OCI-LY7 (cell line): Measurements from ENCODE around the gene PDGFD. TPM values are rescaled to one million over a fixed set of nuclear protein-coding genes. Genes with fewer than 3 reads are reported as not detected.

ENCODE experiments used
- BruUV-seq: library from RNA; stranded (reverse); fragments of 400-500 nt; replicated peaks from 2 replicates; lab custom pipeline; 2021; lab: Mats Ljungman, UMichigan
- CTCF ChIA-PET: fragments of 300-600 bp; sonication (Branson Sonifier 250); formaldehyde crosslinking; loops from one replicate; lab custom pipeline; 2022; ENCODE audit warnings: antibody characterized with exemption; ENCODE audit not compliant: unreplicated experiment; lab: Charles Lee
- POLR2A ChIA-PET: fragments of 300-600 bp; sonication (Branson Sonifier 250); formaldehyde crosslinking; loops from one replicate; lab custom pipeline; 2022; ENCODE audit warnings: antibody characterized with exemption; lab: Charles Lee
- DNase-seq: peaks from one replicate; pipeline ENCODE4 v3.0.0-alpha.2; 2015; ENCODE audit warnings: low spot score
- H2AFZ ChIP-seq: fragments of 200-600 bp; sonication (generic), shearing (Covaris generic); 2 replicates; pipeline ENCODE4 v1.6.1; 2014; ENCODE audit warnings: mild to moderate bottlenecking, antibody characterized with exemption, low read length, moderate library complexity
- H3K27ac ChIP-seq: fragments of 200-600 bp; sonication (generic); 2 replicates; pipeline ENCODE4 v1.5.1; 2014; ENCODE audit warnings: mixed run types, low read depth, mild to moderate bottlenecking, moderate library complexity, low read length, inconsistent platforms; ENCODE audit not compliant: poor library complexity, severe bottlenecking
- H3K36me3 ChIP-seq: fragments of 200-600 bp; sonication (generic); 2 replicates; pipeline ENCODE4 v1.6.1; 2014; ENCODE audit warnings: mild to moderate bottlenecking, antibody characterized with exemption, low read length, moderate library complexity, mixed read lengths; ENCODE audit not compliant: insufficient read depth
- H3K4me1 ChIP-seq: fragments of 200-600 bp; sonication (generic); 2 replicates; pipeline ENCODE4 v1.5.1; 2014; ENCODE audit warnings: mild to moderate bottlenecking, low read length; ENCODE audit not compliant: insufficient read depth, poor library complexity, severe bottlenecking
- H3K4me2 ChIP-seq: fragments of 200-600 bp; sonication (generic); 2 replicates; pipeline ENCODE4 v1.6.1; 2014; ENCODE audit warnings: mild to moderate bottlenecking, low read length
- H3K4me3 ChIP-seq: fragments of 200-600 bp; sonication (generic); 2 replicates; pipeline ENCODE4 v1.5.1; 2014; ENCODE audit warnings: mild to moderate bottlenecking, low read depth, low read length; ENCODE audit not compliant: poor library complexity, severe bottlenecking
- H3K79me2 ChIP-seq: fragments of 200-600 bp; sonication (generic); 2 replicates; pipeline ENCODE4 v1.6.1; 2016; ENCODE audit warnings: low read depth, mild to moderate bottlenecking, low read length, moderate library complexity, mixed read lengths; ENCODE audit not compliant: insufficient read depth
- H3K9me2 ChIP-seq: fragments of 200-600 bp; sonication (generic); 2 replicates; pipeline ENCODE4 v1.6.1; 2016; ENCODE audit warnings: mild to moderate bottlenecking, low read length, mixed read lengths; ENCODE audit not compliant: insufficient read depth
- H3K9me3 ChIP-seq: fragments of 200-600 bp; sonication (generic); 2 replicates; pipeline ENCODE4 v1.6.1; 2014; ENCODE audit warnings: mild to moderate bottlenecking, mixed run types, low read length, mixed read lengths
- H4K20me1 ChIP-seq: fragments of 200-600 bp; sonication (generic); 2 replicates; pipeline ENCODE4 v1.6.1; 2014; ENCODE audit warnings: mild to moderate bottlenecking, antibody characterized with exemption, low read length, moderate library complexity, mixed read lengths; ENCODE audit not compliant: insufficient read depth
- EZH2phosphoT487 ChIP-seq: fragments of 200-600 bp; sonication (generic); IDR thresholded peaks from 2 replicates; pipeline ENCODE4 v1.6.1; 2018; ENCODE audit warnings: low read depth, borderline replicate concordance, mild to moderate bottlenecking, mixed run types, antibody characterized with exemption, low read length, moderate library complexity, mixed read lengths
- intact Hi-C: fragments of 100-400 bp; cut with micrococcal nuclease; formaldehyde crosslinking; loops from one replicate; pipeline ENCODE4 v1.10.0; 2022; ENCODE audit not compliant: unreplicated experiment
- total RNA-seq, 2 experiments: library from RNA; depleted of rRNA in 1 of 2; stranded (reverse); fragments of >200 nt in 1 of 2; shearing (Covaris generic) in 1 of 2; gene quantifications; 2 replicates each; pipeline ENCODE4 v1.2.3, GENCODE V29; 2014 to 2022
- TF ChIP-seq, protein P1 (sequence below): fragments of 200-600 bp; sonication (generic); conservative IDR thresholded peaks from 2 replicates; pipeline ENCODE4 v1.5.1; 2014; ENCODE audit warnings: mild to moderate bottlenecking, antibody characterized with exemption, low read length, moderate library complexity, mixed read lengths

The PDGFD gene
- total RNA-seq, 2 experiments from 2014 or later: 1.0 to 6.0 TPM

DNA sequence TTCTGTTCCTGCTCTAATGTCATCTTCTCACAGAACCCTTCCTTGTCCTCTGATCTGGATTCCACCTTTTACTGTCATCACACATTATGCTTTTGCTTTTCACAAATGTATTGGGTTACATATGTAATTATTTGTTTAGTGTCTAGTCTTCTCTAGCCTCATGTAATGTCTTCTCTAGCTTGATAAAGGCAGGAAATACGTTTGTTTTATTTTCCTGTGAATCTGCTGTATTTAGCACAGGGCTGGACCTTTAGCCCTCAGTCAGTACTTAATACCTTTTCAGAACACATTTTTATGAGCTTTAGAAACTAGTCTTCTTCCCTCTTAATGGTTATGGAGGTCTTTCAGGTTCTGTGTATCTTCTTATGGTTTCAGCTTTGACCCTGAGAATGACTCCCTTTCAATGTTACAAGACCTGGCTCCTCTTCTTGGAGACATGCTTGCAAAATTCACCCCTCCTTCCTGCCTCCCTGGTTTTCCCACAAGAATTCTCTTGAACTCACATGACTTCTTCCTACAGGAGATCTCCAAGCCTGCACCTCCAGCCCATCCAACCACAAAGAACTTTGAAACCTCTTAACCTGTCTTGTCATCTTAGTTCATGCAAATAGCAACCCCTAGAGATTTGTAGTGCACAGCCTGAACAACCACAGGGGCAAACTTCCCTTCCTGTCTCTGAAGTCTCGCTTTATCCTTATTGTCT, 260.2 kb downstream of the PDGFD start:
- peak overlapping the region; percentile 56; the same call in 1 of the 2 replicates for H2AFZ ChIP-seq
- peak overlapping the region; percentile 90 for H3K27ac ChIP-seq
- peak; percentile 81 for DNase-seq
- no peaks in the 10 kb centered on the region for H3K9me3 ChIP-seq
- H4K20me1 ChIP-seq: no peaks in the 10 kb centered on the region
- H3K9me2 ChIP-seq: no peaks in the 10 kb centered on the region
- H3K4me1 ChIP-seq: peaks cover 85% of the 10 kb centered on the region
- intact Hi-C loops: loop anchor here (2.0 kb wide), 1 partner anchor 259 kb away; no protein-coding TSS in a partner anchor
- no peaks in the 10 kb centered on the region for H3K36me3 ChIP-seq
- H3K4me2 ChIP-seq: peak overlapping the region; percentile 87
- TF ChIP-seq EZH2phosphoT487: no peak
- TF ChIP-seq, protein P1, sequence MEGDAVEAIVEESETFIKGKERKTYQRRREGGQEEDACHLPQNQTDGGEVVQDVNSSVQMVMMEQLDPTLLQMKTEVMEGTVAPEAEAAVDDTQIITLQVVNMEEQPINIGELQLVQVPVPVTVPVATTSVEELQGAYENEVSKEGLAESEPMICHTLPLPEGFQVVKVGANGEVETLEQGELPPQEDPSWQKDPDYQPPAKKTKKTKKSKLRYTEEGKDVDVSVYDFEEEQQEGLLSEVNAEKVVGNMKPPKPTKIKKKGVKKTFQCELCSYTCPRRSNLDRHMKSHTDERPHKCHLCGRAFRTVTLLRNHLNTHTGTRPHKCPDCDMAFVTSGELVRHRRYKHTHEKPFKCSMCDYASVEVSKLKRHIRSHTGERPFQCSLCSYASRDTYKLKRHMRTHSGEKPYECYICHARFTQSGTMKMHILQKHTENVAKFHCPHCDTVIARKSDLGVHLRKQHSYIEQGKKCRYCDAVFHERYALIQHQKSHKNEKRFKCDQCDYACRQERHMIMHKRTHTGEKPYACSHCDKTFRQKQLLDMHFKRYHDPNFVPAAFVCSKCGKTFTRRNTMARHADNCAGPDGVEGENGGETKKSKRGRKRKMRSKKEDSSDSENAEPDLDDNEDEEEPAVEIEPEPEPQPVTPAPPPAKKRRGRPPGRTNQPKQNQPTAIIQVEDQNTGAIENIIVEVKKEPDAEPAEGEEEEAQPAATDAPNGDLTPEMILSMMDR: no peak
- BruUV-seq: TSS peak; percentile 72
- H3K79me2 ChIP-seq: no peaks in the 10 kb centered on the region
- peak overlapping the region; percentile 62 for H3K4me3 ChIP-seq
- ChIA-PET POLR2A (interaction anchor here (0.5 to 1.7 kb wide), 10 partner anchors 15 to 1514 kb away, joined by 3 to 5 read pairs (median 4); partner anchors contain the start of gene PDGFD), CTCF (no interaction called here)

DNA sequence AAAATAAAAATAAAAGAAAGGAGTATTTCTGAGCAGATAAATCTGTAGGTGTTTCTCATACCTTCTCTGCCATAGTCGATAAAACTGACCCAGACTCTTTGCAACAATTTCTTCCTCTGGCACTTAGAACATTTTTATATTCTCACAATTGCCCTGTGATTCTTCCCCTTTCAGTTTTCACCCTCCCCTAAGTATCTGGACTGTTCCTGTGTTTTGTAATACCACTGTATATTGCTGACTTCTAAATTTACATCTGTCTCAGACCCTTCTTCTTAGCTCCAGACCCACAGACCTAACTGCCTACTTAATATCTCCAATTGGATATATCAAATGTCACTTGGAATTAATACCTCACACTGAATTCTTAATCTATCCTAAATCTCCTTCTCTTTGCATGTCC, 261.0 kb downstream of the PDGFD start:
- TF ChIP-seq EZH2phosphoT487: no peak
- TF ChIP-seq, protein P1: no peak
- POLR2A ChIA-PET: interaction anchor here (0.7 to 1.7 kb wide), 3 partner anchors 14 to 150 kb away, joined by 3 to 4 read pairs (median 3); no protein-coding TSS in a partner anchor
- no peak for DNase-seq
- no TSS peak for BruUV-seq
- CTCF ChIA-PET: no interaction called here
- Histone ChIP-seq H2AFZ (peak overlapping the region; percentile 56; the same call in 1 of the 2 replicates), H3K4me1 (peaks cover 85% of the 10 kb centered on the region), H3K79me2 (no peaks in the 10 kb centered on the region), H3K36me3 (no peaks in the 10 kb centered on the region), H4K20me1 (no peaks in the 10 kb centered on the region), H3K4me2 (peak overlapping the region; percentile 87), H3K27ac (peak overlapping the region; percentile 90), H3K4me3 (peak overlapping the region; percentile 62), H3K9me2 (no peaks in the 10 kb centered on the region), H3K9me3 (no peaks in the 10 kb centered on the region)
- intact Hi-C loops: no loop called here

DNA sequence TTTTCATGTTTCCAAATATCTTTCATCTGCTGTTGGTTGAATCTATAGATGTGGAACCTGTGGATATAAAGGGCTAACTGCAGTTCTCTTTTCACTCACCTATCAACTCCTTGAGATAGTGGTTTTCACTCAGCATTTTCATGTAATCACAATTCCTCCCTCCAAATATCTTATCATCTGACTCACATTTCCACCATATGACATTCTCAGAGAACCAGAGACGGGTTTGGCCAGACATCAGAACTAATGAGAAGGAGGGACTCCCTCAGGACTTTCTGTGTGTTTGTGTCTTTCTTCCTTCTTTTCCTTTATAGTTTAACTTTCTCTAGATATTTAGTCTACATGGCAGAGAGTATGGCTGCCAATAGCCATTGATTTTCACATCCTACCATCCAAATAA, 262.3 kb downstream of the PDGFD start:
- no peaks in the 10 kb centered on the region for H4K20me1 ChIP-seq
- no peak overlapping the region for H3K27ac ChIP-seq
- TF ChIP-seq, protein P1: no peak
- DNase-seq: no peak
- H3K9me2 ChIP-seq: no peaks in the 10 kb centered on the region
- no peaks in the 10 kb centered on the region for H3K36me3 ChIP-seq
- no peak overlapping the region for H3K4me2 ChIP-seq
- no peak overlapping the region for H2AFZ ChIP-seq
- peaks cover 85% of the 10 kb centered on the region for H3K4me1 ChIP-seq
- POLR2A ChIA-PET: no interaction called here
- no peaks in the 10 kb centered on the region for H3K9me3 ChIP-seq
- CTCF ChIA-PET: no interaction called here
- intact Hi-C loops: no loop called here
- no peak overlapping the region for H3K4me3 ChIP-seq
- no TSS peak for BruUV-seq
- no peaks in the 10 kb centered on the region for H3K79me2 ChIP-seq
